ENCODE data around the gene PYROXD2.

DNA sequence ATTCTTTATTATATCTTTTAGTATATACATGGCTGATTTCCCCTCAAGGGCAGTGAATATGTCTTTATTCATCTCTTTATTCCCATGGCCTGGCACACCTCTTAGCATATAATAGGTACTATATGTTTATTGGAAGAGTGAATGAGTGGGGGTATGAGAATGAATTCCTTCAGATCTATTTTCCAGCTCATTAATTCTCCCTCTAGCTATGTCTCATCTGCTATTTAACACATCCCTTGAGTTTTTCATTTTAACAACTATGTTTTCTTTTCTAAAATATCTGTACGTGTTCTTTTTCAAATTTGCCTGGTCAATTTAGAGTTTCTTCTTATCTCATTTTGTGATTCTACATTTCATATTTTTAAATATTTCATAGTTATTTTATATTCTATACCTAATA is 17.3 kb upstream of the PYROXD2 start:
- TF ChIP-seq POLR2AphosphoS5 (IDR thresholded peaks at IDR 0.05) = no peak
- TF ChIP-seq, protein P1, sequence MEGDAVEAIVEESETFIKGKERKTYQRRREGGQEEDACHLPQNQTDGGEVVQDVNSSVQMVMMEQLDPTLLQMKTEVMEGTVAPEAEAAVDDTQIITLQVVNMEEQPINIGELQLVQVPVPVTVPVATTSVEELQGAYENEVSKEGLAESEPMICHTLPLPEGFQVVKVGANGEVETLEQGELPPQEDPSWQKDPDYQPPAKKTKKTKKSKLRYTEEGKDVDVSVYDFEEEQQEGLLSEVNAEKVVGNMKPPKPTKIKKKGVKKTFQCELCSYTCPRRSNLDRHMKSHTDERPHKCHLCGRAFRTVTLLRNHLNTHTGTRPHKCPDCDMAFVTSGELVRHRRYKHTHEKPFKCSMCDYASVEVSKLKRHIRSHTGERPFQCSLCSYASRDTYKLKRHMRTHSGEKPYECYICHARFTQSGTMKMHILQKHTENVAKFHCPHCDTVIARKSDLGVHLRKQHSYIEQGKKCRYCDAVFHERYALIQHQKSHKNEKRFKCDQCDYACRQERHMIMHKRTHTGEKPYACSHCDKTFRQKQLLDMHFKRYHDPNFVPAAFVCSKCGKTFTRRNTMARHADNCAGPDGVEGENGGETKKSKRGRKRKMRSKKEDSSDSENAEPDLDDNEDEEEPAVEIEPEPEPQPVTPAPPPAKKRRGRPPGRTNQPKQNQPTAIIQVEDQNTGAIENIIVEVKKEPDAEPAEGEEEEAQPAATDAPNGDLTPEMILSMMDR (IDR thresholded peaks at IDR 0.05) = no peak
- TF ChIP-seq POLR2A (IDR thresholded peaks at IDR 0.05) = no peak
- TF ChIP-seq EP300 (IDR thresholded peaks at IDR 0.05) = no peak
